Measurements from ENCODE around the gene ROBO1. TPM values are rescaled to one million over a fixed set of nuclear protein-coding genes. Genes with fewer than 3 reads are reported as not detected.

ROBO1 gene
- total and polyA plus RNA-seq, 2 donors (not counting 1 experiment from before 2014, with no cell fraction given), result 0.27 to 3.2 TPM

- Histone ChIP-seq H3K27ac (ENCODE audit: low read length in 2 of 2) (no peak overlapping the region), H3K79me2 (ENCODE audit: control insufficient read depth, insufficient read depth, low read length) (no peaks in the 10 kb centered on the region), H3K4me2 (replicated peaks; ENCODE audit: low read depth, low read length, poor library complexity, severe bottlenecking) (no peak overlapping the region), H3K27me3 (replicated peaks in 1 of 4; ENCODE audit: control extremely low read depth in 1 of 4, control insufficient read depth in 3 of 4, insufficient read depth in 4 of 4, low read length in 3 of 4) (no peaks in the 10 kb centered on the region), H3K36me3 (replicated peaks in 1 of 2; ENCODE audit: control extremely low read depth in 1 of 2, control insufficient read depth in 1 of 2, extremely low read depth in 1 of 2, insufficient read depth in 2 of 2, low read length in 1 of 2) (no peaks in the 10 kb centered on the region), H3K9ac (ENCODE audit: low read length) (no peak overlapping the region), H3K4me1 (ENCODE audit: control insufficient read depth in 2 of 2, insufficient read depth in 2 of 2, low read length in 2 of 2) (no peaks in the 10 kb centered on the region), H3K4me3 (ENCODE audit: control extremely low read depth in 1 of 5, extremely low read depth in 1 of 5, insufficient read depth in 1 of 5, low read depth in 2 of 5, low read length in 4 of 5) (no peak overlapping the region), H4K20me1 (ENCODE audit: control insufficient read depth, insufficient read depth, low read length, poor library complexity, severe bottlenecking) (no peaks in the 10 kb centered on the region), H2AFZ (ENCODE audit: insufficient read depth, low read depth, low read length, poor library complexity, severe bottlenecking) (no peak overlapping the region), H3K9me3 (ENCODE audit: control extremely low read depth in 1 of 3, control insufficient read depth in 2 of 3, insufficient read depth in 1 of 3, low read length in 2 of 3) (no peaks in the 10 kb centered on the region)
- Mint-ChIP-seq H3K27ac (no peak overlapping the region), H3K27me3 (no peaks in the 10 kb centered on the region), H3K4me3 (no peak overlapping the region), H3K4me1 (no peaks in the 10 kb centered on the region), H3K9me3 (ENCODE audit: insufficient read depth) (peaks cover 3% of the 10 kb centered on the region)
- WGBS (ENCODE audit: insufficient coverage), result 100% methylated on average over 1 of the region's 1 CpG
- ATAC-seq (ENCODE audit: low read depth) (no peak), DNase-seq (no peak)
- TF ChIP-seq EZH2 (IDR thresholded peaks at IDR 0.05; ENCODE audit: borderline replicate concordance, insufficient read depth, low read depth, low read length, poor library complexity, severe bottlenecking), result no peak
- TF ChIP-seq, protein P1, sequence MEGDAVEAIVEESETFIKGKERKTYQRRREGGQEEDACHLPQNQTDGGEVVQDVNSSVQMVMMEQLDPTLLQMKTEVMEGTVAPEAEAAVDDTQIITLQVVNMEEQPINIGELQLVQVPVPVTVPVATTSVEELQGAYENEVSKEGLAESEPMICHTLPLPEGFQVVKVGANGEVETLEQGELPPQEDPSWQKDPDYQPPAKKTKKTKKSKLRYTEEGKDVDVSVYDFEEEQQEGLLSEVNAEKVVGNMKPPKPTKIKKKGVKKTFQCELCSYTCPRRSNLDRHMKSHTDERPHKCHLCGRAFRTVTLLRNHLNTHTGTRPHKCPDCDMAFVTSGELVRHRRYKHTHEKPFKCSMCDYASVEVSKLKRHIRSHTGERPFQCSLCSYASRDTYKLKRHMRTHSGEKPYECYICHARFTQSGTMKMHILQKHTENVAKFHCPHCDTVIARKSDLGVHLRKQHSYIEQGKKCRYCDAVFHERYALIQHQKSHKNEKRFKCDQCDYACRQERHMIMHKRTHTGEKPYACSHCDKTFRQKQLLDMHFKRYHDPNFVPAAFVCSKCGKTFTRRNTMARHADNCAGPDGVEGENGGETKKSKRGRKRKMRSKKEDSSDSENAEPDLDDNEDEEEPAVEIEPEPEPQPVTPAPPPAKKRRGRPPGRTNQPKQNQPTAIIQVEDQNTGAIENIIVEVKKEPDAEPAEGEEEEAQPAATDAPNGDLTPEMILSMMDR (IDR thresholded peaks at IDR 0.05), result no peak
- ChIA-PET CTCF (no interaction called here), POLR2A (no interaction called here)
- intact Hi-C loops (cut with micrococcal nuclease), result no loop called here
Measured at GRCh38 chr3:78967061-78967460, 800.7 kb downstream of the ROBO1 start.

GRCh38 chr3:78963771-78964170 lies 804.0 kb downstream of the ROBO1 start:
- no peaks in the 10 kb centered on the region for H3K27me3 ChIP-seq (replicated peaks in 1 of 4; ENCODE audit: control extremely low read depth in 1 of 4, control insufficient read depth in 3 of 4, insufficient read depth in 4 of 4, low read length in 3 of 4)
- DNase-seq (no peak), ATAC-seq (ENCODE audit: low read depth) (no peak)
- ChIA-PET POLR2A (no interaction called here), CTCF (no interaction called here)
- intact Hi-C loops (cut with micrococcal nuclease), result no loop called here
- no peaks in the 10 kb centered on the region for H3K9me3 ChIP-seq (ENCODE audit: control extremely low read depth in 1 of 3, control insufficient read depth in 2 of 3, insufficient read depth in 1 of 3, low read length in 2 of 3)
- Mint-ChIP-seq H3K27me3 (no peaks in the 10 kb centered on the region), H3K4me3 (no peak overlapping the region), H3K27ac (no peak overlapping the region), H3K9me3 (ENCODE audit: insufficient read depth) (peaks cover 3% of the 10 kb centered on the region), H3K4me1 (no peaks in the 10 kb centered on the region)
- H3K4me3 ChIP-seq (ENCODE audit: control extremely low read depth in 1 of 5, extremely low read depth in 1 of 5, insufficient read depth in 1 of 5, low read depth in 2 of 5, low read length in 4 of 5), result no peak overlapping the region
- H3K4me1 ChIP-seq (ENCODE audit: control insufficient read depth in 2 of 2, insufficient read depth in 2 of 2, low read length in 2 of 2), result no peaks in the 10 kb centered on the region
- no peak overlapping the region for H2AFZ ChIP-seq (ENCODE audit: insufficient read depth, low read depth, low read length, poor library complexity, severe bottlenecking)
- H3K27ac ChIP-seq (ENCODE audit: low read length in 2 of 2), result no peak overlapping the region
- H3K36me3 ChIP-seq (replicated peaks in 1 of 2; ENCODE audit: control extremely low read depth in 1 of 2, control insufficient read depth in 1 of 2, extremely low read depth in 1 of 2, insufficient read depth in 2 of 2, low read length in 1 of 2), result no peaks in the 10 kb centered on the region
- WGBS (ENCODE audit: insufficient coverage), result 95% methylated on average over 2 of the region's 5 CpGs
- no peak overlapping the region for H3K9ac ChIP-seq (ENCODE audit: low read length)
- H3K4me2 ChIP-seq (replicated peaks; ENCODE audit: low read depth, low read length, poor library complexity, severe bottlenecking), result no peak overlapping the region
- H4K20me1 ChIP-seq (ENCODE audit: control insufficient read depth, insufficient read depth, low read length, poor library complexity, severe bottlenecking), result no peaks in the 10 kb centered on the region
- TF ChIP-seq EZH2 (IDR thresholded peaks at IDR 0.05; ENCODE audit: borderline replicate concordance, insufficient read depth, low read depth, low read length, poor library complexity, severe bottlenecking), result no peak
- TF ChIP-seq, protein P1 (IDR thresholded peaks at IDR 0.05), result no peak
- no peaks in the 10 kb centered on the region for H3K79me2 ChIP-seq (ENCODE audit: control insufficient read depth, insufficient read depth, low read length)

All from B cell (primary cell).